Cardiac muscle cell (in vitro differentiated cells and primary cell): ENCODE data around the gene ABHD15. TPM values are rescaled to one million over a fixed set of nuclear protein-coding genes. Genes with fewer than 3 reads are reported as not detected.
A peak's percentile ranks its signal among the peaks of the same experiment; 100 is the strongest.

ENCODE experiments used
- DNase-seq, 2 donors: peaks; one replicate each; pipeline versions ENCODE4 v3.0.0 to v3.0.0-alpha.2; 2010 to 2017; ENCODE audit warnings: low read depth in 1 of 2, low spot score in 1 of 2
- H3K27ac ChIP-seq: fragments of 200-600 bp; sonication (generic); 2 replicates; pipeline ENCODE4 v1.5.1; 2016
- H3K27me3 ChIP-seq: fragments of 200-600 bp; sonication (generic); 2 replicates; pipeline ENCODE4 v1.6.0; 2016; ENCODE audit warnings: control low read depth
- H3K36me3 ChIP-seq: fragments of 200-600 bp; sonication (generic); 2 replicates; pipeline ENCODE4 v1.5.1; 2016; ENCODE audit warnings: control low read depth
- H3K4me1 ChIP-seq: fragments of 200-600 bp; sonication (generic); 2 replicates; pipeline ENCODE4 v1.8.1; 2017; ENCODE audit warnings: low read depth, mild to moderate bottlenecking, mixed run types
- H3K4me3 ChIP-seq: fragments of 200-600 bp; sonication (generic); 2 replicates; pipeline ENCODE4 v1.5.1; 2016; ENCODE audit warnings: mild to moderate bottlenecking
- H3K9me3 ChIP-seq: fragments of 200-600 bp; sonication (generic); 2 replicates; pipeline ENCODE4 v1.5.1; 2017; ENCODE audit warnings: low read depth, mild to moderate bottlenecking, control low read depth
- polyA plus RNA-seq: library from polyadenylated mRNA; unstranded; fragments of >200 nt; fragmentation: Nextera tagmentation; extraction: Ambion mirVana; gene quantifications from 2 replicates; pipeline ENCODE4 v1.2.1, GENCODE V29; 2016
- total RNA-seq: library from RNA; depleted of rRNA; stranded (reverse); fragments of >200 nt; gene quantifications from 2 replicates; pipeline ENCODE4 v1.2.3, GENCODE V29; 2016
- TF ChIP-seq, protein P1 (sequence below): IDR thresholded peaks from 2 replicates; pipeline ENCODE4 v1.5.1; 2012; ENCODE audit warnings: low read depth, mild to moderate bottlenecking, low read length

ABHD15 gene
- total and polyA plus RNA-seq, 2 experiments from 2014 or later = 4.8 to 5.8 TPM

- Histone ChIP-seq H3K27ac (no peak within 1 kb of the TSS), H3K36me3 (no peaks in the 10 kb centered on the region), H3K9me3 (no peaks in the 10 kb centered on the region), H3K4me1 (peaks cover 19% of the 10 kb centered on the region), H3K4me3 (peak within 1 kb of the TSS; percentile 57), H3K27me3 (peaks cover 7% of the 10 kb centered on the region)
- TF ChIP-seq, protein P1, sequence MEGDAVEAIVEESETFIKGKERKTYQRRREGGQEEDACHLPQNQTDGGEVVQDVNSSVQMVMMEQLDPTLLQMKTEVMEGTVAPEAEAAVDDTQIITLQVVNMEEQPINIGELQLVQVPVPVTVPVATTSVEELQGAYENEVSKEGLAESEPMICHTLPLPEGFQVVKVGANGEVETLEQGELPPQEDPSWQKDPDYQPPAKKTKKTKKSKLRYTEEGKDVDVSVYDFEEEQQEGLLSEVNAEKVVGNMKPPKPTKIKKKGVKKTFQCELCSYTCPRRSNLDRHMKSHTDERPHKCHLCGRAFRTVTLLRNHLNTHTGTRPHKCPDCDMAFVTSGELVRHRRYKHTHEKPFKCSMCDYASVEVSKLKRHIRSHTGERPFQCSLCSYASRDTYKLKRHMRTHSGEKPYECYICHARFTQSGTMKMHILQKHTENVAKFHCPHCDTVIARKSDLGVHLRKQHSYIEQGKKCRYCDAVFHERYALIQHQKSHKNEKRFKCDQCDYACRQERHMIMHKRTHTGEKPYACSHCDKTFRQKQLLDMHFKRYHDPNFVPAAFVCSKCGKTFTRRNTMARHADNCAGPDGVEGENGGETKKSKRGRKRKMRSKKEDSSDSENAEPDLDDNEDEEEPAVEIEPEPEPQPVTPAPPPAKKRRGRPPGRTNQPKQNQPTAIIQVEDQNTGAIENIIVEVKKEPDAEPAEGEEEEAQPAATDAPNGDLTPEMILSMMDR = no peak
- DNase-seq = peak in 1 of 2 donors; percentile 45
Observed at GRCh38 chr17:29592850-29593551, 26.2 kb upstream of the ABHD15 start, which contains the start of gene ANKRD13B. ANKRD13B (plus strand) TSS chr17:29593132; CDS start chr17:29593622, 490 bp downstream.

- no peak overlapping the region for H3K27ac ChIP-seq
- H3K27me3 ChIP-seq = peaks cover 7% of the 10 kb centered on the region
- peak overlapping the region; percentile 23 for H3K4me3 ChIP-seq
- peak; percentile 86 to 93 for DNase-seq
- peaks cover 19% of the 10 kb centered on the region for H3K4me1 ChIP-seq
- TF ChIP-seq, protein P1 = peak; percentile 98
- H3K36me3 ChIP-seq = no peaks in the 10 kb centered on the region
- no peaks in the 10 kb centered on the region for H3K9me3 ChIP-seq
Observed at GRCh38 chr17:29591737-29592608, 25.1 kb upstream of the ABHD15 start.

GRCh38 chr17:29591146-29591736 lies 24.4 kb upstream of the ABHD15 start:
- no peak overlapping the region for H3K27ac ChIP-seq
- peaks cover 7% of the 10 kb centered on the region for H3K27me3 ChIP-seq
- H3K36me3 ChIP-seq = no peaks in the 10 kb centered on the region
- no peaks in the 10 kb centered on the region for H3K9me3 ChIP-seq
- TF ChIP-seq, protein P1 = no peak
- DNase-seq = peak; percentile 59 to 62
- H3K4me3 ChIP-seq = peak overlapping the region; percentile 23
- H3K4me1 ChIP-seq = peaks cover 19% of the 10 kb centered on the region

DNA sequence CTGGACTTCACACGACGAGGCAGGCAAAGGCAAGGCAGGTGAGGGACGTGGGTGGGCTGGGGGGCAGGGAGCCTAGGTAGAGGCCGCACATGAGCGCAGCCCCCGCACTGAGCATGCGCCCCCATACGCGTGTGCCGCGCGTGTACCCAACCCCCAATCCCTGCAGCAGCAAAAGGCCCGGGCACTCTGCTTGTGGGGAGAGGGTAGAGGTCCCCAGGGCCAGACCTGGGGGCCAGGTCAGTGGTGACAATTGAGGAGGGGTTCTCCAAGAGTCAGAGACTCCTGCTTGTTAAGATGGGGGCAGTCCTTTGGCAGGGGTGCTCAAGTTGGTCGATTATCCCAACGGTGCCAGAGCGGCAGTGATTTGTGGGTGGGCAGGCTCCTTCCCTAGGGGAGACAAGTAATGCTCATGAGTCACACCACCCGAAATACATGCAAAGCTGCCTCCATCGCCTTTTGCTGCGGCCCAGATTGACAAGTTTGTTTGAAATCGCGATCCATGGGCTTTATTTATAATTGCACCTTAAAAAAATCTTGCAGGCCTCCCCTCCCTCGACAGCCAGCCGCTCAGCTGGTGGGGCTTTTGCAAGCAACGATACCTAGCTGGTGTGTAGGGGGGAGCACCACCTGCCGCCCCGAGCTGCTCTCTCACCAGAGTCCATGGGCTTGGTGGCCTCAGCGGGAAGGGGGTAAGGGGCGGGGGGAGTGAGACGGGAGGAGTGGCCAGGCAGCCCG lies 23.7 kb upstream of the ABHD15 start:
- Histone ChIP-seq H3K4me1 (peaks cover 19% of the 10 kb centered on the region), H3K36me3 (no peaks in the 10 kb centered on the region), H3K27ac (no peak overlapping the region), H3K27me3 (peaks cover 7% of the 10 kb centered on the region), H3K9me3 (no peaks in the 10 kb centered on the region), H3K4me3 (peak overlapping the region; percentile 23)
- TF ChIP-seq, protein P1 = no peak
- peak in 1 of 2 donors; percentile 48 for DNase-seq
